Muscle layer of duodenum (tissue), 2 donors: ENCODE data around the gene GJB3.
"Not testable (repeated sequence)": the region's sequence is repeated elsewhere in the genome, so short reads cannot be mapped to it uniquely, and the experiment has no call there.

Source experiments
- H3K27ac ChIP-seq: one replicate; pipeline ENCODE4 v1.7.0; 2013; ENCODE audit warnings: mild to moderate bottlenecking, low read length
- H3K27me3 ChIP-seq: one replicate; pipeline ENCODE4 v1.7.0; 2013; ENCODE audit warnings: low read depth, mild to moderate bottlenecking, control low read depth, low read length
- H3K36me3 ChIP-seq, 2 donors: one replicate each; pipeline ENCODE4 v1.7.0; 2013; ENCODE audit warnings: low read length in 2 of 2, control low read depth in 1 of 2, mild to moderate bottlenecking in 1 of 2; ENCODE audit not compliant: insufficient read depth in 2 of 2, control insufficient read depth in 1 of 2
- H3K4me1 ChIP-seq, 2 donors: one replicate each; pipeline ENCODE4 v1.7.0; 2013; ENCODE audit warnings: low read length in 2 of 2, mild to moderate bottlenecking in 2 of 2, control low read depth in 1 of 2, moderate library complexity in 1 of 2; ENCODE audit not compliant: insufficient read depth in 2 of 2, control insufficient read depth in 1 of 2
- H3K4me3 ChIP-seq, 2 donors: one replicate each; pipeline ENCODE4 v1.7.0; 2013; ENCODE audit warnings: low read length in 2 of 2, low read depth in 1 of 2, mild to moderate bottlenecking in 1 of 2
- H3K9me3 ChIP-seq, 2 donors: one replicate each; pipeline ENCODE4 v1.7.0; 2013; ENCODE audit warnings: low read length in 2 of 2, control low read depth in 1 of 2, mild to moderate bottlenecking in 1 of 2; ENCODE audit not compliant: control insufficient read depth in 1 of 2
- donor health status: healthy.

The GJB3 gene

DNA sequence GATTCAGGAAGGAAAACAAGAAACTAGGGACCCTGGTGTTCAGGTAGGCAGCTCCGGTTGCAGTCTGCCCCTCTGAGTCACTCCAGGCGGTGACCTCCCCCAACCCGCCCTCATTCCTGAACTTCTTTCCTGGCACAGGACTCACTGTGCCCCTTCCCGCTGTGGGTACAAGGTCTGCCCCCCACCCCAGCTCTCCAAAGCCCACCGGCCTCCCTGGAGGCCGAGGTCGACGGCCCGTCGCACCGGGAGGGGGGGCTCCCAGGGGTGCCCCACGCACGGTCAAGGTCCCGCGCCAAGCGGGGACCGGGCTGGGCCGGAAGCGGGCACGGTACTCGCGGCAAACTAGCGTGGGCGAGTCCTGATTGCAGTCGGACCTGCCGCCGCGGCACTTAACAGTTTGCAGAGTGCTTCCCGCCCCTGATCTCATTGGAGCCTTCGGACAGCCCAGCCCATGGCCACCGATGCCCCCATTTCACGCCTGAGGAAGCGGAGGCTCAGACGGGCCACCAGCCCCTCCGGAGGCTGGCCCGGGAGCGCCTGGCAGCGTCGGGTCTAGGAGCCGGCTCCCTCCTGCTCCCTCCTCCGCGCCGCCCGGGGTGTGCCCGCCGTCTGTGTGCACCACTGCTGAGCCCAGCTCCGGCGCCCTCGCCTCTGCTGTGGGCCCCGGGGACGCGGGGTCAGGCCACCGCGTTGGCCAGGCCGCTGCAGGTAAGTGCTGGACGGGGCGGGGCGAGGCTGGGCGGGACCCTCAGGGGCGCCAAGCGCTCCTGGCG is at the start of gene GJB3:
TSS of gene GJB3 (plus strand) at position 144 of the 773 bp plus-strand sequence. CDS start 3,549 bp downstream, outside the sequence.
- Histone ChIP-seq H3K27me3 (peaks cover 16% of the 10 kb centered on the region), H3K36me3 (no peaks in the 10 kb centered on the region), H3K4me3 (peak within 1 kb of the TSS; percentile 34 to 50), H3K4me1 (peaks cover 0 to 12% of the 10 kb centered on the region in 2 donors), H3K9me3 (no peaks in the 10 kb centered on the region), H3K27ac (no peak within 1 kb of the TSS)

DNA sequence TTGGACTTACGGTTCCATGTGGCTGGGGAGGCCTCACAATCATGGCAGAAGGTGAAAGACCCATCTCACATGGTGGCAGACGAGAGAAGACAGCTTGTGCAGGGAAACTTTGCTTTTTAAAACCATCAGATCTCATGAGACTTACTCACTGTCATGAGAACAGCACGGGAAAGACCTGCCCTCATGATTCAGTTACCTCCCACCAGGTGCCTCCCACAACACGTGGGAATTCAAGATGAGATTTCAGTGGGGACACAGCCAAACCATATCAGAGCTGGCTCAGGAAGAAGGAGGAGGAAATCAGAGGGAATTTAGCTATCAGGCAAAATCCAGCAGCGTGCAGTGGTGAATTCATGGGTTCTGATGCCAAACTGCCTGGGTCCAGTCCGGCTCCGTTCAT is 48.2 kb upstream of the GJB3 start:
- H3K9me3 ChIP-seq, H3K4me1 ChIP-seq, H3K4me3 ChIP-seq, H3K27me3 ChIP-seq, H3K36me3 ChIP-seq, H3K27ac ChIP-seq: not testable (repeated sequence)

DNA sequence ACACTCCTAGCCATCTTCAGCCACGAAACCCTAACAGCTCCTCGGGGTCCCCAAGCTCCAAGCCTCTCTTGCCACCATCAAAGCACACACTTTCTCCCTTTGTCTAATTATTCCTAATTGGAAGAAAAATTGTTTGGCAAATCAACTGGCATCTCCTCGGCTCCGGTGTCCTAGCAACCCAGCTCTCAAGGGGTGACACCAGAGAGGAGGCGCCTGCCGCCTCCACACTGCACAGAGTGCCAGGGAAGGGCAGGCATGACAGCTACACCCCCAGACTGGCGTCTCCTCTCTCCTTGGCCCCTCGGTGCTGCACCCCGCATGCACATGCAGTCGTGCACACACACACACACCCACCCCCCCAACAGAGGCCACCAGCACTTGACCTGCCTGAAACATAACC is 44.3 kb upstream of the GJB3 start:
- Histone ChIP-seq H3K27me3 (no peaks in the 10 kb centered on the region), H3K27ac (no peak overlapping the region), H3K9me3 (no peaks in the 10 kb centered on the region), H3K36me3 (no peaks in the 10 kb centered on the region), H3K4me3 (no peak overlapping the region), H3K4me1 (no peaks in the 10 kb centered on the region)

DNA sequence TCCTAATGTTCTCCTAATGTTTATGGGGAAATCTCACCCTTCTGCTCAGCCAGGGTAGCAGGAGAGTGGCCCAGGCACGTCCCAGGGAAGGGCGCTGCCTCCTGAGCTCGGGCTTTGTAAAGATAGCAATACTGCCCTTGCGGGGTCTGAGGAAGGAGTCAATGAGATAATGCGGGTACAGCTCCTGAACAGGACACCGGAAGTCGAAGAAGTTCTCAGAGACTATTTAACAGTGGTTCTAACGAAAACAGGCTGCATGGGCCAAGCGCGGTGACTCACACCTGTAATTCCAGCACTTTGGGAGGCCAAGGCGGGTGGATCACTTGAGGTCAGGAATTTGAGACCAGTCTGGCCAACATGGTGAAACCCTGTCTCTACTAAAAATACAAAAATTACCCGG is 43.8 kb upstream of the GJB3 start:
- not testable (repeated sequence) for H3K27me3 ChIP-seq, H3K36me3 ChIP-seq, H3K4me3 ChIP-seq, H3K27ac ChIP-seq, H3K9me3 ChIP-seq, H3K4me1 ChIP-seq

DNA sequence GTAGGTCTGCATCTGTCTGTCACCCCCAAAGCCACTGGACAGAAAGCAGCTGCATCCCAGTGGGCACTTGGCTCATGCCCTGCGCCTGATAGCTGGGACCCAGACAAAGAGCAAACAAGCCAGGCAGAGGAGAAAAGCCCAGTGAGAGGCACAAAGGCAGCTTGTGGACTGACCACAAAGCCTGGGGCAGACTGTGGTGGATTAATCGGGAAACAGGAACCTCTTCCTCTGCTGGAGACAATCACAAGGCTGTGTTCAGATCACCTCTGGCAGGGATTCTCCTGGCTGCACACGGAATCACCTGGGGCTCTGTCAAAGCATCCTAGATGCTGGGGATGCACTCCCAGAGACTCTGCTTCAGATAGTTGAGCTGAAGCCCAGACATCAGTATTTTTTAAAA is 41.4 kb upstream of the GJB3 start:
- H3K4me1 ChIP-seq, result peaks cover 0 to 3% of the 10 kb centered on the region in 2 donors
- H3K9me3 ChIP-seq, result no peaks in the 10 kb centered on the region
- no peaks in the 10 kb centered on the region for H3K36me3 ChIP-seq
- H3K27me3 ChIP-seq, result peaks cover 6% of the 10 kb centered on the region
- no peak overlapping the region for H3K27ac ChIP-seq
- no peak overlapping the region for H3K4me3 ChIP-seq

DNA sequence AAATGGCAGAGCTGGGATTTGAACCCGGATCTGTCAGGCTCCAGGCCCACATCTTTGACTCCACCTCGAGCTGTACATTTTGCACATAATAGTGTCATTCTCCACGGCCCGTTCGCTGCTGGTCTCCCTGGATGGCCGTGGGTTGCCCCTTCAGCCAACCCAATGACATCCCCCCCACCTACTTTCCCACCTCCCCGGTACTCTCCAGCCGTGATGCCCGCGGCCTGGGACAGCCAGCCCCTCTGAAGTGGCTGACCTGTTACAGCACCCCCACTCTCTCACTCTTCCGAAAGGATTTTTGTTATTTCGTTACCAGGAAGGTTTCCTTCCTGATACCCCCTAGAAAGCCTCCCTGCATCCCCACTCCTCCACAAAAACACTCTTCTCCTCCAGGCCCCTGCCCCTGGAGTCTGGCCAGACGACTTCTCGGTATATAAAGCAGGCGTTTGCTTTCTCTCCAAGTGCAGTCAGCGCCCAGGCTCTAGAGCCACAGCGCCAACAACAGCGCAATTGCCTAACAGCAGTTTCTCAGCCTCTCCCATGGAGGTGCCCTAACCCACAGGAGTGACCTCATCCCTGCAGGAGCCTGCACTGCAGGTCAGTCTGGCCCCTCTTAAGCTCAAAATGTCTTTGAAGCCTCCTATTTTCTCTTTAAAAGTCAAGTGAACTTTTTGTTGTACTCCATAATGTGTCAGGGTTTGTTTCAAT is 40.7 kb upstream of the GJB3 start:
- Histone ChIP-seq H3K9me3 (no peaks in the 10 kb centered on the region), H3K4me1 (peaks cover 0 to 3% of the 10 kb centered on the region in 2 donors), H3K27me3 (peaks cover 6% of the 10 kb centered on the region), H3K27ac (no peak overlapping the region), H3K4me3 (no peak overlapping the region), H3K36me3 (no peaks in the 10 kb centered on the region)

DNA sequence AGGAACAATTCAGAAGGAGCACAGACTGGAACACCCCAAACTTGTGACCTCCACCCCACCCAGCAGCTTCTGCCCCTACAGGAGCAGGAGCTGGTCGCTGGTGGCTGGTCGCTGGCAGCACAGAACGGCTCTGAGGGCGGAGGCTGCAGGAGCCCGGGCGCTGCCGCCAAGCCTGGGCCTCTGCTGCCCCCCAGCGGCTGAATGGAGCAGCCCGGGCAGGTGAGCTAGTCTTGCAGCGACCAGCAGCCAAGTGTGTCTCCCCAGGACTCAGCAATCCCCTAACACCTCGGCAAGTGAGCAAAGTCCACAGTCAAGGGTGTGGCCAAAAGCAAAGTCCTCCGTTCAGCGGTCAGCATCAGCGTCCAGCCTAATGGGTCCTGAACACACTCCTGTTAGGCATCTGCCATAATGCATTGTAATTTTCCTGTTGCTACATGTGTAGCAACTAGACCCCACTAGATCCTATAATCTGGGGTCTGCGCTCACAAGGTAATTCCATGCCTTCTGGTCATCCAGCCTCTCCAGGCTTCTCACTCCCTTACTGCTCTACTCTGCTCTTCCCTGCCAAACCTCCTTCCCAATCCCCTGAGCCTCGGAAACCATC is 38.2 kb upstream of the GJB3 start:
- Histone ChIP-seq H3K36me3 (no peaks in the 10 kb centered on the region), H3K4me3 (no peak overlapping the region), H3K4me1 (peaks cover 0 to 3% of the 10 kb centered on the region in 2 donors), H3K27ac (no peak overlapping the region), H3K9me3 (no peaks in the 10 kb centered on the region), H3K27me3 (peaks cover 6% of the 10 kb centered on the region)

DNA sequence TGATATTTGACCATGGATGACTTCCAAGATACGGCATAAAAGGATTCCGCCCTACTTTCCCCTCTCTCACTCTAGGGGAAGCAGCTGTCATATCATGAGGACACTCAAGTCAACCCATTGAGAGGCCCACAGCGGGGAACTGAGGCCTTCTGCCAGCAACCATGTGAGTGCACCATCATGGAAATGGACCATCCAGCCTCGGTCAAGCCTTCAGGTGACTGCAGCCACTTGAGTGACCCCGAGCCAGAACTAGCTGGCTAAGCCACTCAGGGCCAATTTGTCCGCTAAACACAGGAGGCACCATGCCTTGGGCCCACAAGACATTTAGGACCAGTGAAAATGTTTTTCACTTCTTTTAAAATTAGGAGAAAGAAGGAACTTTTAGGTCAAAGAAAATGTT is 37.2 kb upstream of the GJB3 start:
- H3K27me3 ChIP-seq, result peaks cover 6% of the 10 kb centered on the region
- no peaks in the 10 kb centered on the region for H3K36me3 ChIP-seq
- no peaks in the 10 kb centered on the region for H3K9me3 ChIP-seq
- no peak overlapping the region for H3K4me3 ChIP-seq
- H3K27ac ChIP-seq, result no peak overlapping the region
- peaks cover 0 to 3% of the 10 kb centered on the region in 2 donors for H3K4me1 ChIP-seq

DNA sequence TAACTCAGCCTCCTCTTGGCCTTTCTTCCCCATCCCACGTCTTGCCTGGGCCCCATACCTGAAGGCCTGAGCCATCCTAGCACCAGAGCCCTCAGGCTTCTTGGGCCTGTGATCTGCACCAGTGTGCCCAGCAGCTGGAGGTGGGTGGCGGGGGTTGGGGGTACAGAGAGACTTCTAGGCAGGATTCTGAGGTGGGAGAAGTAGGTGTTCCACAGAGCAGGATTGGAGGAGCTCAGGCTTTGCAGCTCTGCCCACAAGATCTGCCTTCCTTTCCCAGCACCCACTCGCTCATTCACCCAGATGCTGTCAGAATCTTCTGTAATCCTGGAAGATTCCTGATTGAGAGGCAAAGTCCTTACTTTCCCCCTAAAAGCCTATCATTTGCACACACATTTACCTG is 36.2 kb upstream of the GJB3 start:
- H3K36me3 ChIP-seq, result no peaks in the 10 kb centered on the region
- no peaks in the 10 kb centered on the region for H3K9me3 ChIP-seq
- H3K4me3 ChIP-seq, result no peak overlapping the region
- H3K4me1 ChIP-seq, result peaks cover 0 to 3% of the 10 kb centered on the region in 2 donors
- H3K27me3 ChIP-seq, result peaks cover 6% of the 10 kb centered on the region
- no peak overlapping the region for H3K27ac ChIP-seq

DNA sequence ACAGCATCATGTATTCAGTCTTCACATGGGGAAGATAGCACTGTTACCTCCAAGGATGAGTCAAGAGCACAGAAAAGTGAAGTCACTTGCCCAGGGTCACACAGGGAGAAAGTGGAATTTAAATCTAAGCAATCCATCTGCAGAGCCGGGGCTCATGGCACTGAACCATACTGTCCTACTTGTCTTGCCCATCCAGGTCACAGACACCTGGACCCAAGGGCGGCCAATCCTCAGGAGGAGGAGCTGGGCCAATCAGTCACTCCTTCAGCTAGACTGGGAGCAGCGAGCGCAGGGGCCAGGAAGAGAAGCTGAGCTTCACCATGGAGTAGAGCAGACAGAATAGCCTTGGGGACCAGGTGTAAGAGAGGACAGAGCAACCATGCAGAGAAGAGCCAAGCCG is 35.3 kb upstream of the GJB3 start:
- Histone ChIP-seq H3K27me3 (peaks cover 6% of the 10 kb centered on the region), H3K36me3 (no peaks in the 10 kb centered on the region), H3K4me3 (no peak overlapping the region), H3K27ac (no peak overlapping the region), H3K9me3 (no peaks in the 10 kb centered on the region), H3K4me1 (peaks cover 0 to 3% of the 10 kb centered on the region in 2 donors)

DNA sequence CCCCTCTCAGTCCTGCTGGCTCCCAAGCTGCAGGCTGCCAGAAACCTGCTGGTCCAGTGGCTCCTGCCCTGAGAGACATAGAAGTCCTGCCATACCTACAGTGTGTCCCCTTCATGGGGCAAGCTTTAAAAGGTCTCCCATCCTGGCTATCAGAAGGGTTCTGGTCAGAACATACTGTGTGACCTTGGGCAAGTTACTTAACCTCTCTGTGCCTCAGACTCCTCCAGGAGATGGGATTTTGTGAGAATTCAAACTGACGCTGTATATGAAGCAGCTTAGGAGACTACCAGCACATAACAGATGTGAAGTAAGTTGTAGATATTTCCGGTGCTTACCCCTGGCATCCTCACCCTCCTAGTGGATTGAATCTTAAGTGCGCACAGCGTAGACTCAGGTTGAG is 34.9 kb upstream of the GJB3 start:
- Histone ChIP-seq H3K36me3 (no peaks in the 10 kb centered on the region), H3K27me3 (peaks cover 6% of the 10 kb centered on the region), H3K27ac (no peak overlapping the region), H3K4me1 (peaks cover 0 to 3% of the 10 kb centered on the region in 2 donors), H3K9me3 (no peaks in the 10 kb centered on the region), H3K4me3 (no peak overlapping the region)
